HepG2 (cell line): ENCODE measurements around the gene INSIG1. TPM values are rescaled to one million over a fixed set of nuclear protein-coding genes. Genes with fewer than 3 reads are reported as not detected.

ENCODE experiments used
- ATAC-seq: fragments of 200-7000 bp; cut with Tn5 transposase; 3 replicates; pipeline ENCODE4 v1.9.1; 2020; ENCODE audit warnings: mild to moderate bottlenecking, moderate library complexity
- BruUV-seq: library from RNA; stranded (reverse); fragments of 400-500 nt; replicated peaks from 2 replicates; lab custom pipeline; 2021; lab: Mats Ljungman, UMichigan
- CTCF ChIA-PET: fragments of 300-600 bp; formaldehyde crosslinking; extraction: SDS; loops from one replicate; lab custom pipeline; 2021; ENCODE audit warnings: low total read pairs, inconsistent platforms, low intra/inter-chr PET ratio; lab: Yijun Ruan, JAX
- POLR2A ChIA-PET: fragments of 350-600 bp; sonication (Branson Sonifier 250); formaldehyde crosslinking; loops from one replicate; lab custom pipeline; 2020; ENCODE audit warnings: antibody characterized with exemption, inconsistent platforms; lab: Yijun Ruan, JAX
- DNase-seq: peaks from one replicate; pipeline ENCODE4 v3.0.0-alpha.2; 2015; ENCODE audit warnings: low spot score
- FAIRE-seq: peaks from 3 replicates; lab custom pipeline; 2011; peaks lifted over from hg19 to GRCh38; lab: Jason Lieb, UNC
- H2AFZ ChIP-seq: one replicate; pipeline ENCODE4 v1.6.1; 2011; ENCODE audit warnings: low read length, inconsistent platforms
- H3K27ac ChIP-seq: fragments of 300-600 bp; 3 replicates; pipeline ENCODE4 v1.8.0; 2011; ENCODE audit warnings: mixed run types, mild to moderate bottlenecking, mixed read lengths, low read length, inconsistent platforms; ENCODE audit not compliant: insufficient read depth; ENCODE audit errors: extremely low read length
- H3K27me3 ChIP-seq, 2 experiments: fragments of 200-600 bp in 1 of 2; 2 replicates in 1 of 2; 3 replicates in 1 of 2; pipeline versions ENCODE4 v1.6.0 to v1.8.0; 2011; ENCODE audit warnings: low read length in 2 of 2, mild to moderate bottlenecking in 2 of 2, moderate library complexity in 2 of 2, inconsistent platforms in 1 of 2; ENCODE audit not compliant: insufficient read depth in 2 of 2, control insufficient read depth in 1 of 2
- H3K36me3 ChIP-seq, 2 experiments: fragments of 200-600 bp in 1 of 2; replicated peaks in 1 of 2; 2 replicates in 1 of 2; 3 replicates in 1 of 2; pipeline versions ENCODE4 v1.5.1 to v1.8.0; 2011; ENCODE audit warnings: low read length in 2 of 2, inconsistent platforms in 1 of 2; ENCODE audit not compliant: insufficient read depth in 2 of 2, control insufficient read depth in 1 of 2
- H3K4me1 ChIP-seq: 2 replicates; pipeline ENCODE4 v1.5.1; 2012; ENCODE audit warnings: low read length, inconsistent platforms; ENCODE audit not compliant: insufficient read depth
- H3K4me2 ChIP-seq: 2 replicates; pipeline ENCODE4 v1.6.0; 2011; ENCODE audit warnings: low read depth, low read length, inconsistent platforms
- H3K4me3 ChIP-seq, 3 experiments: fragments of 200-600 bp in 1 of 3; sonication (generic), shearing (Covaris generic) in 1 of 3; replicated peaks in 1 of 3; 2 replicates each; pipeline ENCODE4 v1.5.1; 2011 to 2016; ENCODE audit warnings: low read length in 3 of 3, inconsistent platforms in 2 of 3, low read depth in 2 of 3, mild to moderate bottlenecking in 2 of 3, control low read depth in 1 of 3, mixed read lengths in 1 of 3; ENCODE audit not compliant: insufficient read depth in 1 of 3
- H3K79me2 ChIP-seq: one replicate; pipeline ENCODE4 v1.6.1; 2011; ENCODE audit warnings: low read length, inconsistent platforms; ENCODE audit not compliant: insufficient read depth
- H3K9ac ChIP-seq: 2 replicates; pipeline ENCODE4 v1.6.0; 2011; ENCODE audit warnings: mild to moderate bottlenecking, low read depth, low read length, inconsistent platforms; ENCODE audit not compliant: insufficient read depth
- H3K9me3 ChIP-seq: 2 replicates; pipeline ENCODE4 v1.5.1; 2012; ENCODE audit warnings: mild to moderate bottlenecking, low read length
- H4K20me1 ChIP-seq: 2 replicates; pipeline ENCODE4 v1.6.0; 2011; ENCODE audit warnings: inconsistent platforms, mild to moderate bottlenecking, low read length, moderate library complexity; ENCODE audit not compliant: insufficient read depth
- ARID4A ChIP-seq: sonication (generic); formaldehyde crosslinking; IDR thresholded peaks from 2 replicates; pipeline ENCODE4 v1.5.0; 2020; ENCODE audit warnings: mild to moderate bottlenecking, missing genetic modification reagents, borderline replicate concordance
- JUN ChIP-seq: sonication (generic); formaldehyde crosslinking; IDR thresholded peaks from 2 replicates; pipeline ENCODE4 v1.4.0; 2020; ENCODE audit warnings: mild to moderate bottlenecking, missing genetic modification reagents
- KDM6A ChIP-seq: IDR thresholded peaks from 2 replicates; pipeline ENCODE4 v1.6.1; 2016; ENCODE audit warnings: low read depth
- NFE2L1 ChIP-seq: sonication (generic); formaldehyde crosslinking; IDR thresholded peaks from 2 replicates; pipeline ENCODE4 v1.4.0; 2020; ENCODE audit warnings: missing genetic modification reagents, mild to moderate bottlenecking, borderline replicate concordance
- PHF21A ChIP-seq: sonication (generic); formaldehyde crosslinking; IDR thresholded peaks from 2 replicates; pipeline ENCODE4 v1.5.0; 2020; ENCODE audit warnings: mild to moderate bottlenecking, missing genetic modification reagents
- POGZ ChIP-seq: sonication (generic); formaldehyde crosslinking; IDR thresholded peaks from 2 replicates; pipeline ENCODE4 v1.4.0; 2020; ENCODE audit warnings: mild to moderate bottlenecking, missing genetic modification reagents
- TRAFD1 ChIP-seq: sonication (generic); formaldehyde crosslinking; IDR thresholded peaks from 2 replicates; pipeline ENCODE4 v1.5.1; 2020; ENCODE audit warnings: missing genetic modification reagents, mild to moderate bottlenecking, borderline replicate concordance
- ZFP37 ChIP-seq: sonication (generic); formaldehyde crosslinking; IDR thresholded peaks from 2 replicates; pipeline ENCODE4 v1.4.0; 2020; ENCODE audit warnings: missing genetic modification reagents, borderline replicate concordance
- ZNF280D ChIP-seq: sonication (generic); formaldehyde crosslinking; IDR thresholded peaks from 2 replicates; pipeline ENCODE4 v1.5.1; 2020; ENCODE audit warnings: mild to moderate bottlenecking, missing genetic modification reagents
- ZNF878 ChIP-seq: sonication (generic); formaldehyde crosslinking; IDR thresholded peaks from 2 replicates; pipeline ENCODE4 v1.8.1; 2023; ENCODE audit warnings: mild to moderate bottlenecking, missing genetic modification reagents, moderate library complexity
- WGBS: methylation state at CpG from one replicate; pipeline ENCODE4 v1.1.6; 2017; ENCODE audit warnings: low lambda C conversion rate; 5-methylcytosine and 5-hydroxymethylcytosine counted together
- in situ Hi-C: cut with HindIII; loops from 2 replicates; pipeline ENCODE4 v1.10.0; 2017; ENCODE audit warnings: low pct_unique_long_range_greater_than_20kb; ENCODE audit not compliant: extremely low pct_ligation_motif_present
- intact Hi-C: fragments of 100-400 bp; cut with micrococcal nuclease; formaldehyde crosslinking; loops from one replicate; pipeline ENCODE4 v1.10.0; 2022; ENCODE audit not compliant: unreplicated experiment
- polyA plus RNA-seq, 8 experiments: library from polyadenylated mRNA; depleted of rRNA in 3 of 8; stranded (reverse) in 7 of 8; unstranded in 1 of 8; fragments of >200 nt; fragmentation: Illumina TruSeq in 4 of 8; extraction: Trizol in 4 of 8; gene quantifications; 2 replicates each; pipeline versions ENCODE4 v1.2.1 to v1.2.3, GENCODE V29; 2011 to 2016; ENCODE audit warnings: low read depth in 4 of 8, missing spikeins in 1 of 8, mixed read lengths in 1 of 8; ENCODE audit not compliant: insufficient read depth in 1 of 8
- total RNA-seq, 5 experiments: library from RNA; depleted of rRNA; stranded (reverse); fragments of >200 nt; fragmentation: Illumina TruSeq; extraction: Trizol; gene quantifications; 2 replicates each; pipeline ENCODE4 v1.2.3, GENCODE V29; 2016; ENCODE audit warnings: low read depth in 1 of 5

Gene INSIG1
- total and polyA plus RNA-seq, 2 of the 13 experiments (the other 11 are each of a cell fraction or from before 2014, with no cell fraction given) = 0.07 to 0.11 TPM

GRCh38 chr7:155293721-155294510, 3.8 kb upstream of the INSIG1 start (continued):
- TF ChIP-seq TRAFD1 (no peak), KDM6A (no peak)

- BruUV-seq = no TSS peak
- H3K4me2 ChIP-seq = no peak overlapping the region
- no peaks in the 10 kb centered on the region for H3K36me3 ChIP-seq
- H3K9me3 ChIP-seq = no peaks in the 10 kb centered on the region
- DNase-seq (no peak), FAIRE-seq (no peak), ATAC-seq (no peak)
- in situ Hi-C loops (no loop called here), intact Hi-C loops (no loop called here)
- H3K4me3 ChIP-seq = no peak overlapping the region
- ChIA-PET CTCF (no interaction called here), POLR2A (no interaction called here)
- H4K20me1 ChIP-seq = no peaks in the 10 kb centered on the region
- no peak overlapping the region for H3K9ac ChIP-seq
- H3K79me2 ChIP-seq = no peaks in the 10 kb centered on the region
- H2AFZ ChIP-seq = no peak overlapping the region
- 74% methylated on average over 6 of the region's 6 CpGs for WGBS
- H3K27me3 ChIP-seq = peaks cover 1 to 24% of the 10 kb centered on the region in 2 experiments
- no peak overlapping the region for H3K27ac ChIP-seq
- no peaks in the 10 kb centered on the region for H3K4me1 ChIP-seq
- TF ChIP-seq ZNF280D (CRISPR knock-in tag) = no peak
- no peak for TF ChIP-seq NFE2L1 (CRISPR knock-in tag)
- TF ChIP-seq JUN (CRISPR knock-in tag) = no peak
- no peak for TF ChIP-seq PHF21A (CRISPR knock-in tag)
- no peak for TF ChIP-seq ZFP37 (CRISPR knock-in tag)
- no peak for TF ChIP-seq POGZ (CRISPR knock-in tag)
- no peak for TF ChIP-seq ZNF878
- no peak for TF ChIP-seq ARID4A
These were observed 3.2 kb upstream of the INSIG1 start for GRCh38 chr7:155294511-155294778.
